IPS-15b (cell line): ENCODE measurements around the gene PARN.

Source experiments
- H3K27me3 ChIP-seq: one replicate; pipeline ENCODE4 v1.6.1; 2013; ENCODE audit warnings: low read length; ENCODE audit not compliant: control insufficient read depth, insufficient read depth
- H3K36me3 ChIP-seq: one replicate; pipeline ENCODE4 v1.6.1; 2013; ENCODE audit warnings: low read length; ENCODE audit not compliant: control insufficient read depth, insufficient read depth
- H3K4me1 ChIP-seq: one replicate; pipeline ENCODE4 v1.6.1; 2013; ENCODE audit warnings: mild to moderate bottlenecking, low read length; ENCODE audit not compliant: control insufficient read depth, insufficient read depth
- H3K4me3 ChIP-seq: one replicate; pipeline ENCODE4 v1.5.1; 2013; ENCODE audit warnings: low read depth, low read length
- H3K9ac ChIP-seq: one replicate; pipeline ENCODE4 v1.6.1; 2013; ENCODE audit warnings: low read depth, mild to moderate bottlenecking, low read length
- H3K9me3 ChIP-seq: one replicate; pipeline ENCODE4 v1.6.1; 2013; ENCODE audit warnings: mild to moderate bottlenecking, low read length; ENCODE audit not compliant: control insufficient read depth, insufficient read depth

Gene PARN

DNA sequence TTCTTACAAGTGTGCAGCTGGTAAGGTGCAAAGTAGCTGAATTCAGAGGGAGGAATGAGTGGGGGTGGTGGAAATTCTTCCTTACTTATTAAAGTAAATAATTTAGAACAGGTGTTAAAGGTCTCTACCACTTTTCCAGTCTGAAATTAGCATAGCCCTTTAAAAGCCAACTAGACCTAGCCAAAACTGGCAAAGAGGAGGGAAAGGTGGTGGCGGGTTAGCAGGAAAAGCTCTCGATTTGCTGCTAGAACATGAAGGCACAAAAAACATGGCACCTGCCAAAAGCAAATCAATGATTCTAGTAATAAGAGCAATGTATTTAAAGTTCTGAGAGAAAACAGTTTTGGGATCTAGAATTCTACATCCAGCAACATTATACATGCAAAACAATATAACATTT, 157.7 kb downstream of the PARN start:
- Histone ChIP-seq H3K4me1 (peaks cover 7% of the 10 kb centered on the region), H3K9me3 (no peaks in the 10 kb centered on the region), H3K9ac (no peak overlapping the region), H3K27me3 (no peaks in the 10 kb centered on the region), H3K36me3 (no peaks in the 10 kb centered on the region), H3K4me3 (no peak overlapping the region)

DNA sequence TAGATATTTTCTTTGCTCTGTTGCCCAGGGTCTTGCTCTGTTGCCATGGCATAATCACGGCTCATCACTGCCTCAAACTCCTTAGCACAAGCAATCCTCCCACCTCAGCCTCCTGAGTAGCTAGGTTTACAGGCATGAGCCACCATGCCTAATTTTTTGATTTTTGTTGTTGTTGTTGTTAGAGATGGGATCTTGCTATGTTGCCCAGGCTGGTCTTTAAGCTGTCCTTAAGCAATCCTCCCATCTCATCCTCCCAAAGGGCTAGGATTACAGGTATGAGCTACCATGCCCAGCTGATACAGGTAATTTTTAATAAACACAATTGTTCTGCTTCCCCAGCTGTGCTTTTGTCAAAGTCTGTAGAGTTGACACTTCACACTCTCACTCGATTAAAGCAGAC, 159.3 kb downstream of the PARN start:
- Histone ChIP-seq H3K9ac (no peak overlapping the region), H3K9me3 (no peaks in the 10 kb centered on the region), H3K36me3 (no peaks in the 10 kb centered on the region), H3K27me3 (no peaks in the 10 kb centered on the region), H3K4me1 (no peaks in the 10 kb centered on the region), H3K4me3 (no peak overlapping the region)

DNA sequence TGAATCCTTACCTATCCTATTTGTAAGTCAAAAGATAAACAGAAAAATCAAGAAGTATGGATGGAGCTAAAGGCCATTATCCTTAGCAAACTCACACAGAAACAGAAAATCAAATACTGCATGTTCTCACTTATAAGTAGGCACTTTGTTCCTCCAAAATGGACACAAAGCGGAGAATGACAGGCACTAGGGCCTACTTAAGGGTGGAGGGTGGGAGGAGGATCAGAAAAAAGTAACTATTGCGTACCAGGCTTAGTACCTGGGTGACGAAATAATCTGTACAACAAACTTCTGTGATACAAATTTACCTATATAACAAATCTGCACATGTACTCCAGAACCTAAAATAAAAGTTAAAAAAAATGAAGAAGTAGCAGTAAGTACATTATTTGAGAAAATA, 164.3 kb downstream of the PARN start:
- H3K9me3 ChIP-seq = no peaks in the 10 kb centered on the region

DNA sequence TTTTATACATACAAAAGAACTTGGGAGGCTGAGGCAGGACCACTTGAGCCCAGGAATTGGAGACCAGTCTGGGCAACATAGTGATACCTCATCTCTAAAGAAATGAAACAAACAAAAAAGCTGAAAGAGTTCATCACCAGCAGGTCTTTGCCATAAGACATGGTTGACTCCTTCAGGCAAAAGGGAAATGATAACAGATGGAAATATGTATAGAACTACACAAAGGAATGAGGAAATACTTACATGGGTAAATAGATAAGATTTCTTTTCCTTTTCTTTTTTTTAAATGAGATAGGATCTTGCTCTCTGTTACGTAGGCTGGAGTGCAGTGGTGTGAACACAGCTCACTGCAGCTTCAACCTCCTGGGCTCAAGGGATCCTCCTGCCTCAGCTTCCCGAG, 165.3 kb downstream of the PARN start:
- H3K36me3 ChIP-seq = no peaks in the 10 kb centered on the region
- no peak overlapping the region for H3K4me3 ChIP-seq
- no peak overlapping the region for H3K9ac ChIP-seq
- H3K4me1 ChIP-seq = no peaks in the 10 kb centered on the region
- no peaks in the 10 kb centered on the region for H3K9me3 ChIP-seq
- no peaks in the 10 kb centered on the region for H3K27me3 ChIP-seq

More for the DNA sequence above, 164.3 kb downstream of the PARN start:
- Histone ChIP-seq H3K9ac (no peak overlapping the region), H3K4me1 (no peaks in the 10 kb centered on the region), H3K4me3 (no peak overlapping the region), H3K36me3 (no peaks in the 10 kb centered on the region), H3K27me3 (no peaks in the 10 kb centered on the region)

DNA sequence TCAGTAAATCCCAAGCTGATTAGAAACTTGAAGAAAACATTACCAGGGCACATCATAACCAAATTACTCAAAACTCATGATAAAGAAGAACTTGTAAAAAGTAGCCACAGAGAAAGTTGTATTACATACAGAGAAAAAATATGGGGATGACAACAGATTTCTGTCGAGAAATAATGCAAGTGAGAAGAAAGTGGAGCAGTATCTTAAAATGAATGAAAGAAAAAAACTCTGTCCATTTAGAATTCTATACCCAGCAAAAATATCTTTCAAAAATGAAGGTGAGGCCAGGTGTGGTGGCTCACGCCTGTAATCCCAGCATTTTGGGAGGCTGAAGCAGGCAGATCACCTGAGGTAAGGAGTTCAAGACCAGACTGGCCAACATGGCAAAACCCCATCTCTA, 165.9 kb downstream of the PARN start:
- Histone ChIP-seq H3K9ac (no peak overlapping the region), H3K4me3 (no peak overlapping the region), H3K4me1 (no peaks in the 10 kb centered on the region), H3K27me3 (no peaks in the 10 kb centered on the region), H3K36me3 (no peaks in the 10 kb centered on the region), H3K9me3 (no peaks in the 10 kb centered on the region)

DNA sequence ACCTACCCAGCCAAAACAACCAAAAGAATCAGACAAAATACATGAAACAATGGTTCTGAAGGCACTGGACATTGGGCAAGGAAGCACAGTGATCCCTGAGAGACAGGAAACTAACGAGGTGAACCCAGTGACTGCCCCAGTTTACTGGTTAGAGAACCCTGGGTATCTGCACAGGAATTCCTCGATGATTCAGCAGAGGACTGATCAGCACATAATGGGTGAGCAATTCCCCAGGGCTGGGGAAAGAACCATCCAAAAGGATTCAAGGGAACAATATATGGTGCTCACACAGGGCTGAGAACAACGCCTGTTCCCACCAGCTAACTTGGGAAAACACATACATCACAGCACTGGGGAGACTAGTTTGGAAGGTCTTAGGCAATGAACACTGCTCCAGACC, 167.2 kb downstream of the PARN start:
- Histone ChIP-seq H3K27me3 (no peaks in the 10 kb centered on the region), H3K9me3 (no peaks in the 10 kb centered on the region), H3K4me1 (peaks cover 7% of the 10 kb centered on the region), H3K9ac (no peak overlapping the region), H3K4me3 (no peak overlapping the region), H3K36me3 (no peaks in the 10 kb centered on the region)

DNA sequence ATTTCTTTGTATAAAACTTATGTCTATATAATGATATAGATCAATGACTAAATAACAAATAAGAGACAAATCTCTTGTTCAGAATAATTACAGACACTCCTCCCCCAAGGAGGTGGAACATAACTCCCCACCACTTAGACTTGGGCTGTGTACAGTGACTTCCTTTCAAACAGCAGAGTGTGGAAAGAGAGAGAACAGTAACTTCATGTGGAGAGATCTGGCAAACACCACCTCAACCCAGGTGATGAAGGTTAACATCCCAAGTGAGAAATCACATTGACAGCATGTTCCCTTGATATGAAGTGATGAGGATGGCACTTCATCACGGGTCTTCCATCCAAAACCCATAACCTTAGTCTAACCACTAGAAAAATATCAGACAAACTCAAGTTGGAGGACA, 169.3 kb downstream of the PARN start:
- no peak overlapping the region for H3K9ac ChIP-seq
- no peaks in the 10 kb centered on the region for H3K36me3 ChIP-seq
- H3K9me3 ChIP-seq = no peaks in the 10 kb centered on the region
- no peak overlapping the region for H3K4me3 ChIP-seq
- H3K27me3 ChIP-seq = no peaks in the 10 kb centered on the region
- H3K4me1 ChIP-seq = peaks cover 7% of the 10 kb centered on the region

DNA sequence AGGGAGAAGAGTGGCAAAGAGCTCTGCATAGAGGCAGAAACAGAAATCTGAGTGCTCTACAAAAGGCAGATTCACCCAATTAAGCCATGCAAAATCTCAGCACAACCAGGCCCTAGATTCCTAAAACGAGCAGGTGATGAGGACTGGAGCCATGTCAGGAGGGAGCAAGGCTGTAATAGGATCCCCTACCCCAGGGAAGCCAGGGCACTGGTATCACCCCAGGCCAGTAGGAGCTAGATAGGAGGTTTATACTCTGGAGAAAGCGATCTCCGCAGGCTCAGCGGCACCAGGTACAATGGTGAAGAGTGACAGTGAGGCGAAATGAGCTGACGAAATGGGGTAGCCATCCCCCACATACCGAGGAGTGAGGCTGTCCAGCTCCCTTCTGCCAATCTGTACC, 171.5 kb downstream of the PARN start:
- H3K36me3 ChIP-seq = no peaks in the 10 kb centered on the region
- H3K4me1 ChIP-seq = peaks cover 7% of the 10 kb centered on the region
- no peak overlapping the region for H3K9ac ChIP-seq
- H3K9me3 ChIP-seq = no peaks in the 10 kb centered on the region
- no peak overlapping the region for H3K4me3 ChIP-seq
- no peaks in the 10 kb centered on the region for H3K27me3 ChIP-seq

DNA sequence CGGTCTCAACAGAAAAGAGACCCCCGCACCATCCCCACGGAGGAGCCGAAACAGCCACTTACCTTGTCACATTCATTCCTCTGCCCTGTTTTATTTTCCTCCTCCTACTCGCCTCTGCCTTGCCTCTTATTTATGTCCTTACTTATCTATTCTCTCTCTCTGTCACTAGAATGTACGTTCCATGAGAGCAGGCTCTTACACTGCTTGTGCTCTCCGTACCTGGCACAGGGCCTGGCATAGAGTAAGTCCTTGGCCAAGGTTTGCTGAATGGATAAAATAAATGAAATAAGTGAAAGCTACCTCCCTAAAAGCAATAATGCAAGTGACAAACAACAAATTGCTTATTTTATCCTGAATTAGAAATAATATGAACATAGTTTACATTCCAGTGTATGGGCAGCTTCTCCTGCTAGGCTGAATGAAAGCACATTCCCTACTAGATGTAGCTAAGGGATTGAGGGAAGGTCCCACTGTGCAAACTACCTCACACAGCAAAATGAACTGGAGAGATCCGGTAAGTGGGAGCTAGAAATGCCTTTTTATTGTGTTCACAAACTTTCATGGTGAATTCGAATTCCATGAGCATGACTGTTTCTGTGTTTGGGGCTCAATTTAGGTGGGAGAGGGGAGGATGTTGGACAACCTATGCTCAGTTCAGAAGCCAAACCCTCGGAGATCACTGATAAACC, 173.1 kb downstream of the PARN start:
- Histone ChIP-seq H3K4me1 (peaks cover 7% of the 10 kb centered on the region), H3K4me3 (no peak overlapping the region), H3K27me3 (no peaks in the 10 kb centered on the region), H3K36me3 (no peaks in the 10 kb centered on the region), H3K9ac (no peak overlapping the region), H3K9me3 (no peaks in the 10 kb centered on the region)

DNA sequence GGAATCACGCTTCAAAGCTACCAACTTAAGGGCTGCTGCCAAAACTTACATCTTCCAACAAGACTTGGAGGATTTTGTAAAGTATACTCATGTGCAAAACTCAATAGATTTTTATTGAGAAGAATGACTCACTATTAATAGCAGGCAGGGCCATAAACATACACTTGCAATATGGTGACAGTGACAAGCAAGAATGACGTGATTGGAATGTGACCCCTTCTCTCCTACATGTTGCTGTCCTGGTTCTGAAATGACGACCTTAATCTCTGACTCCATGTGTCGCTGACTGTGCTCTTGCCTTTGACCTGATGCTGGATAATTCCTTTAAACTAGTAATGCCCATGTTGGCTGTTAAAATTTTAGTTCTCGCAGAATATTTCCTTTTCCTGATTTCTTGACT, 174.5 kb downstream of the PARN start:
- Histone ChIP-seq H3K9ac (no peak overlapping the region), H3K4me3 (no peak overlapping the region), H3K4me1 (peaks cover 7% of the 10 kb centered on the region), H3K9me3 (no peaks in the 10 kb centered on the region), H3K27me3 (no peaks in the 10 kb centered on the region), H3K36me3 (no peaks in the 10 kb centered on the region)

DNA sequence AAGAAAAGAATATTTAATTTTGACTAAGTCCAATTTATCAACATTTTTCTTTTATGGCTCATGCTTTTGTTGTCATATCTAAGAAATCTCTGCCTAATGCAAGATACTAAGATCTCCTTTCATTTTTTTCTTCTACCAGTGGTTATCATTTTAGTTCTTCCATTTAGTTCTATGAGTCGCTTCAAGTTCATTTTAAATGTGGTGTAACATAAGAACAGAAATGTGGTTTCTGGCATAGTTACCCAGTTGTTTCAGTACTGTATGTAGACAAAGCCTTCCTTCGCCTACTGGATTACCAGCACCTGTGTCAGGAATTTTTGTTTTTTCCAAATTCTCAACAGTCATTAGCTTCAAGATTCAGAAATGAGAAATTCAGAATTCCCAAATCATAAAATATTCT, 175.7 kb downstream of the PARN start:
- H3K9ac ChIP-seq = no peak overlapping the region
- H3K9me3 ChIP-seq = no peaks in the 10 kb centered on the region
- H3K4me3 ChIP-seq = no peak overlapping the region
- no peaks in the 10 kb centered on the region for H3K27me3 ChIP-seq
- peaks cover 7% of the 10 kb centered on the region for H3K4me1 ChIP-seq
- H3K36me3 ChIP-seq = no peaks in the 10 kb centered on the region

DNA sequence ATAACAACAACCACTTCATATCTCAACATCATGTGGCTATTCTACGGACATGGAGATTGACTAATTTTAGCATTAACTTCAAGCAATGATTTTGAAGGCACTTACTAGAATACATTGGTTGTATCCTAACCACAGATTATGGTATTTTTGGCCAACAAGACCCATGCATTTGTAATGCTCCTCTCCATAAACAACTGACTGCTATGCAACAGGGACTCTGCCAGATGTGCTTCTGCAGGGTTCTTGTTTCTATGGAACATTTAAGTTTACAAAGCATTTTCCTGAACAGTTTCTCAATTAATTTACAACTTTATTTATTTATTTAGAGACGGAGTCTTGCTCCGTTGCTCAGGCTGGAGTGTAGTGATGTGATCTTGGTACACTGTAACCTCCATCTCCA, 178.0 kb downstream of the PARN start:
- Histone ChIP-seq H3K4me3 (no peak overlapping the region), H3K36me3 (no peaks in the 10 kb centered on the region), H3K27me3 (no peaks in the 10 kb centered on the region), H3K9ac (no peak overlapping the region), H3K9me3 (no peaks in the 10 kb centered on the region), H3K4me1 (no peaks in the 10 kb centered on the region)
